Spleen (tissue), 7 donors: ENCODE data around the gene NAALADL2.

Source experiments
- CTCF ChIP-seq, 11 experiments: fragments of 200-600 bp in 7 of 11; fragments of 450-650 bp in 4 of 11; sonication (generic) in 4 of 11; IDR thresholded peaks in 8 of 11; conservative IDR thresholded peaks in 3 of 11; 1 replicate in 7 of 11; 2 replicates in 4 of 11; pipeline versions ENCODE4 v1.4.0 to v1.8.0; 2016 to 2021; ENCODE audit warnings: antibody characterized with exemption in 11 of 11, inconsistent platforms in 4 of 11, mild to moderate bottlenecking in 1 of 11
- POLR2A ChIP-seq, 3 donors: fragments of 450-650 bp; IDR thresholded peaks; one replicate each; pipeline ENCODE4 v1.5.1; 2017; ENCODE audit warnings: antibody characterized with exemption in 3 of 3, mild to moderate bottlenecking in 1 of 3
- donor health status: DM: no; HTN: no; CAD: no; lungs with moderate emphysema.
- donor health status: DM: no; HTN: no; CAD: no.
- donor health status: DM: no; HTN: no; CAD: no.

- no peak for TF ChIP-seq CTCF (IDR thresholded peaks at IDR 0.05 in 8 of 11, conservative IDR thresholded peaks at IDR 0.05 in 3 of 11)
- no peak for TF ChIP-seq POLR2A (IDR thresholded peaks at IDR 0.05)
Observed at GRCh38 chr3:175608911-175609310, 749.8 kb downstream of the NAALADL2 start.
